ENCODE results near the gene NTMT1.
A peak's percentile ranks its signal among the peaks of the same experiment; 100 is the strongest.
"Not testable (repeated sequence)": the region's sequence is repeated elsewhere in the genome, so short reads cannot be mapped to it uniquely, and the experiment has no call there.

NTMT1 gene

GRCh38 chr9:129655154-129655553, 29.2 kb downstream of the NTMT1 start:
- DNase-seq (ENCODE audit: low spot score), result no peak

GRCh38 chr9:129655696-129656095, 29.7 kb downstream of the NTMT1 start:
- DNase-seq (ENCODE audit: low spot score), result no peak

GRCh38 chr9:129656795-129657390, 30.9 kb downstream of the NTMT1 start:
- DNase-seq (ENCODE audit: low spot score), result no peak

- no peak for DNase-seq (ENCODE audit: low spot score)
These were observed 35.1 kb downstream of the NTMT1 start for GRCh38 chr9:129661029-129661428.

GRCh38 chr9:129662239-129662638, 36.3 kb downstream of the NTMT1 start:
- DNase-seq (ENCODE audit: low spot score), result not testable (repeated sequence)

- DNase-seq (ENCODE audit: low spot score), result no peak
These were observed 38.9 kb downstream of the NTMT1 start for GRCh38 chr9:129664746-129665388.

- peak; percentile 66 for DNase-seq (ENCODE audit: low spot score)
These were observed 39.4 kb downstream of the NTMT1 start, which contains the start of gene PRRX2 for GRCh38 chr9:129665389-129665775. TSS of gene PRRX2 (plus strand) at chr9:129665647. CDS start at chr9:129665868, 221 bp downstream.

- no peak for DNase-seq (ENCODE audit: low spot score)
These were observed 40.0 kb downstream of the NTMT1 start for GRCh38 chr9:129665814-129666520.

GRCh38 chr9:129666575-129666974, 40.6 kb downstream of the NTMT1 start:
- peak; percentile 62 for DNase-seq (ENCODE audit: low spot score)

- no peak for DNase-seq (ENCODE audit: low spot score)
These were observed 41.4 kb downstream of the NTMT1 start for GRCh38 chr9:129667378-129667777.

GRCh38 chr9:129667850-129668249, 41.9 kb downstream of the NTMT1 start:
- DNase-seq (ENCODE audit: low spot score), result no peak

GRCh38 chr9:129669141-129669718, 43.3 kb downstream of the NTMT1 start:
- no peak for DNase-seq (ENCODE audit: low spot score)

- DNase-seq (ENCODE audit: low spot score), result no peak
These were observed 44.0 kb downstream of the NTMT1 start for GRCh38 chr9:129669946-129670345.

GRCh38 chr9:129671065-129671464, 45.1 kb downstream of the NTMT1 start:
- no peak for DNase-seq (ENCODE audit: low spot score)

GRCh38 chr9:129671519-129671918, 45.6 kb downstream of the NTMT1 start:
- DNase-seq (ENCODE audit: low spot score), result no peak

- no peak for DNase-seq (ENCODE audit: low spot score)
These were observed 46.7 kb downstream of the NTMT1 start for GRCh38 chr9:129672702-129673101.

GRCh38 chr9:129673602-129674001, 47.6 kb downstream of the NTMT1 start:
- DNase-seq (ENCODE audit: low spot score), result no peak

- DNase-seq (ENCODE audit: low spot score), result no peak
These were observed 48.3 kb downstream of the NTMT1 start for GRCh38 chr9:129674229-129674628.

- no peak for DNase-seq (ENCODE audit: low spot score)
These were observed 49.7 kb downstream of the NTMT1 start for GRCh38 chr9:129675620-129676019.

GRCh38 chr9:129676287-129676686, 50.3 kb downstream of the NTMT1 start:
- DNase-seq (ENCODE audit: low spot score), result no peak

- no peak for DNase-seq (ENCODE audit: low spot score)
These were observed 51.0 kb downstream of the NTMT1 start for GRCh38 chr9:129676975-129677374.

GRCh38 chr9:129677456-129677855, 51.5 kb downstream of the NTMT1 start:
- DNase-seq (ENCODE audit: low spot score), result no peak

GRCh38 chr9:129678844-129679243, 52.9 kb downstream of the NTMT1 start:
- no peak for DNase-seq (ENCODE audit: low spot score)
